H1 (cell line): Measurements from ENCODE around the gene TLX1. TPM values are rescaled to one million over a fixed set of nuclear protein-coding genes. Genes with fewer than 3 reads are reported as not detected.

Source experiments
- CTCF ChIA-PET: fragments of 300-600 bp; sonication (Branson Sonifier 250); formaldehyde crosslinking; loops from one replicate; lab custom pipeline; 2021; ENCODE audit not compliant: partially characterized antibody; lab: Charles Lee
- POLR2A ChIA-PET: fragments of 300-600 bp; sonication (Branson Sonifier 250); formaldehyde crosslinking; loops from one replicate; lab custom pipeline; 2021; ENCODE audit warnings: inconsistent platforms; ENCODE audit not compliant: partially characterized antibody; lab: Charles Lee
- DNase-seq, 2 experiments: peaks; one replicate each; pipeline versions ENCODE4 v3.0.0 to v3.0.0-alpha.2; 2010 to 2022; ENCODE audit warnings: low spot score in 2 of 2, low read depth in 1 of 2, mixed read lengths in 1 of 2
- FAIRE-seq: peaks from 2 replicates; lab custom pipeline; 2011; peaks lifted over from hg19 to GRCh38; lab: Jason Lieb, UNC
- H2AFZ ChIP-seq: 2 replicates; pipeline ENCODE4 v1.8.1; 2012; ENCODE audit warnings: low read length, inconsistent platforms
- H2AK5ac ChIP-seq: 2 replicates; pipeline ENCODE4 v1.6.1; 2013; ENCODE audit warnings: low read depth, low read length
- H2BK120ac ChIP-seq: replicated peaks from 2 replicates; pipeline ENCODE3; 2013; ENCODE audit warnings: low read depth, low read length, inconsistent platforms
- H2BK12ac ChIP-seq: 2 replicates; pipeline ENCODE4 v1.6.1; 2013; ENCODE audit warnings: low read depth, low read length
- H2BK15ac ChIP-seq: 2 replicates; pipeline ENCODE4 v1.6.1; 2013; ENCODE audit warnings: low read length
- H2BK20ac ChIP-seq: 2 replicates; pipeline ENCODE4 v1.6.1; 2013; ENCODE audit warnings: low read length
- H2BK5ac ChIP-seq: 2 replicates; pipeline ENCODE4 v1.6.1; 2013; ENCODE audit warnings: low read depth, low read length
- H3K14ac ChIP-seq: 2 replicates; pipeline ENCODE4 v1.6.1; 2013; ENCODE audit warnings: inconsistent platforms; ENCODE audit not compliant: insufficient read length
- H3K18ac ChIP-seq: 2 replicates; pipeline ENCODE4 v1.6.1; 2013; ENCODE audit warnings: low read length; ENCODE audit errors: extremely low read depth
- H3K23ac ChIP-seq: 2 replicates; pipeline ENCODE4 v1.6.1; 2013; ENCODE audit warnings: inconsistent platforms; ENCODE audit not compliant: insufficient read length
- H3K23me2 ChIP-seq: 2 replicates; pipeline ENCODE4 v1.6.1; 2013; ENCODE audit warnings: low read depth, low read length
- H3K27ac ChIP-seq: 2 replicates; pipeline ENCODE4 v1.6.1; 2011; ENCODE audit warnings: low read depth, low read length, inconsistent platforms
- H3K27me3 ChIP-seq, 4 experiments: replicated peaks in 1 of 4; 1 replicate in 1 of 4; 2 replicates in 3 of 4; pipeline versions ENCODE4 v1.6.1 to v1.8.1; 2011 to 2013; ENCODE audit warnings: low read length in 3 of 4, mild to moderate bottlenecking in 3 of 4, inconsistent platforms in 2 of 4, mixed read lengths in 2 of 4, moderate library complexity in 1 of 4; ENCODE audit not compliant: control insufficient read depth in 3 of 4, insufficient read depth in 3 of 4; ENCODE audit errors: extremely low read depth in 1 of 4
- H3K36me3 ChIP-seq, 4 experiments: 2 replicates each; pipeline versions ENCODE4 v1.6.1 to v1.8.1; 2011 to 2013; ENCODE audit warnings: mild to moderate bottlenecking in 4 of 4, low read length in 3 of 4, moderate library complexity in 2 of 4, control low read depth in 1 of 4, inconsistent platforms in 1 of 4; ENCODE audit not compliant: insufficient read depth in 4 of 4, control insufficient read depth in 2 of 4
- H3K4ac ChIP-seq: replicated peaks from 2 replicates; pipeline ENCODE3; 2013; ENCODE audit warnings: low read length, low read depth, mixed read lengths, inconsistent platforms; ENCODE audit not compliant: insufficient read length
- H3K4me1 ChIP-seq, 4 experiments: replicated peaks in 1 of 4; 1 replicate in 1 of 4; 2 replicates in 3 of 4; pipeline versions ENCODE4 v1.6.1 to v1.8.1; 2011 to 2013; ENCODE audit warnings: low read length in 3 of 4, inconsistent platforms in 2 of 4, mixed read lengths in 1 of 4; ENCODE audit not compliant: insufficient read depth in 4 of 4, control insufficient read depth in 3 of 4
- H3K4me2 ChIP-seq, 2 experiments: 2 replicates each; pipeline versions ENCODE4 v1.6.1 to v1.8.1; 2011 to 2013; ENCODE audit warnings: low read depth in 2 of 2, low read length in 2 of 2, control low read depth in 1 of 2, inconsistent platforms in 1 of 2, mild to moderate bottlenecking in 1 of 2; ENCODE audit not compliant: insufficient read depth in 1 of 2
- H3K4me3 ChIP-seq, 4 experiments: fragments of 200-600, 300-600 bp in 1 of 4; sonication (generic), shearing (Covaris generic), sonication (Bioruptor Twin) in 1 of 4; 2 replicates each; pipeline versions ENCODE4 v1.5.1 to v1.8.1; 2011 to 2016; ENCODE audit warnings: low read length in 4 of 4, low read depth in 3 of 4, control low read depth in 2 of 4, inconsistent platforms in 2 of 4, mild to moderate bottlenecking in 2 of 4, mixed read lengths in 1 of 4, moderate library complexity in 1 of 4; ENCODE audit not compliant: insufficient read depth in 2 of 4; ENCODE audit errors: extremely low read depth in 1 of 4
- H3K56ac ChIP-seq: replicated peaks from 2 replicates; pipeline ENCODE3; 2013; ENCODE audit warnings: low read depth, mild to moderate bottlenecking, mixed read lengths, low read length, inconsistent platforms; ENCODE audit not compliant: insufficient read length
- H3K79me1 ChIP-seq: 2 replicates; pipeline ENCODE4 v1.6.1; 2013; ENCODE audit warnings: low read depth, low read length, control low read depth
- H3K79me2 ChIP-seq, 2 experiments: 2 replicates each; pipeline versions ENCODE4 v1.6.1 to v1.8.1; 2012 to 2013; ENCODE audit warnings: low read length in 2 of 2, mild to moderate bottlenecking in 2 of 2, inconsistent platforms in 1 of 2; ENCODE audit not compliant: insufficient read depth in 2 of 2, control insufficient read depth in 1 of 2
- H3K9ac ChIP-seq, 4 experiments: replicated peaks in 1 of 4; 1 replicate in 1 of 4; 2 replicates in 3 of 4; pipeline versions ENCODE4 v1.6.1 to v1.8.1; 2011 to 2013; ENCODE audit warnings: low read depth in 3 of 4, low read length in 3 of 4, control low read depth in 2 of 4, mild to moderate bottlenecking in 2 of 4, moderate library complexity in 2 of 4, inconsistent platforms in 1 of 4; ENCODE audit errors: extremely low read depth in 1 of 4
- H3K9me3 ChIP-seq, 2 experiments: 2 replicates each; pipeline versions ENCODE4 v1.6.1 to v1.8.1; 2012 to 2013; ENCODE audit warnings: mild to moderate bottlenecking in 2 of 2, moderate library complexity in 2 of 2, control low read depth in 1 of 2, inconsistent platforms in 1 of 2, low read depth in 1 of 2, low read length in 1 of 2, mixed read lengths in 1 of 2; ENCODE audit not compliant: insufficient read depth in 2 of 2
- H4K20me1 ChIP-seq, 2 experiments: replicated peaks in 1 of 2; 2 replicates each; pipeline versions ENCODE3 to v1.8.1; 2011 to 2013; ENCODE audit warnings: inconsistent platforms in 2 of 2, low read length in 2 of 2, mild to moderate bottlenecking in 1 of 2; ENCODE audit not compliant: insufficient read depth in 2 of 2, control insufficient read depth in 1 of 2
- H4K5ac ChIP-seq: 2 replicates; pipeline ENCODE4 v1.6.1; 2013; ENCODE audit warnings: low read length, low read depth, mixed read lengths, inconsistent platforms; ENCODE audit not compliant: insufficient read length
- H4K8ac ChIP-seq: 2 replicates; pipeline ENCODE4 v1.8.0; 2013; ENCODE audit warnings: mild to moderate bottlenecking, moderate library complexity, low read length, inconsistent platforms; ENCODE audit not compliant: insufficient read depth; ENCODE audit errors: extremely low read depth
- H4K91ac ChIP-seq: replicated peaks from 2 replicates; pipeline ENCODE3; 2013; ENCODE audit warnings: low read length, mixed read lengths, inconsistent platforms; ENCODE audit not compliant: insufficient read length
- KDM5A ChIP-seq: fragments of 200-600 bp; IDR thresholded peaks from 2 replicates; pipeline ENCODE4 v1.7.1; 2012; ENCODE audit warnings: mild to moderate bottlenecking, low read length, inconsistent platforms, mixed read lengths
- SUZ12 ChIP-seq: fragments of 200-600 bp; sonication (generic); IDR thresholded peaks from 2 replicates; pipeline ENCODE4 v1.6.1; 2012; ENCODE audit warnings: mild to moderate bottlenecking, inconsistent platforms, low read length, moderate library complexity, mixed read lengths
- WGBS, 2 experiments: shearing (Covaris generic) in 1 of 2; methylation state at CpG; one replicate each; pipeline versions ENCODE4 v1.1.6 to v1.1.7; 2013 to 2015; ENCODE audit warnings: low lambda C conversion rate in 2 of 2, mixed read lengths in 2 of 2, inconsistent platforms in 1 of 2, low coverage in 1 of 2, missing lambda C conversion rate in 1 of 2; ENCODE audit not compliant: insufficient replicate concordance in 2 of 2, insufficient coverage in 1 of 2, insufficient read length in 1 of 2; ENCODE audit errors: extremely low coverage in 1 of 2, missing lambda C conversion rate in 1 of 2; 5-methylcytosine and 5-hydroxymethylcytosine counted together
- polyA plus RNA-seq, 7 experiments: library from polyadenylated mRNA; depleted of rRNA in 3 of 7; stranded (reverse) in 5 of 7; unstranded in 2 of 7; fragments of >200 nt in 5 of 7; fragments of 200-250 nt in 2 of 7; gene quantifications; 1 replicate in 5 of 7; 2 replicates in 1 of 7; 4 replicates in 1 of 7; pipeline versions ENCODE4 v1.2.1 to v1.2.3, GENCODE V29; 2011 to 2013; ENCODE audit warnings: missing spikeins in 2 of 7, mixed read lengths in 2 of 7
- total RNA-seq: library from RNA; stranded (reverse); fragmentation: NEBNext Ultra II Directional; extraction: Animal tissue kit (Norgen Biotek cat#: 25700); gene quantifications from 2 replicates; pipeline ENCODE4 v1.2.1, GENCODE V29; 2021

TLX1 gene
- total and polyA plus RNA-seq, 2 of the 8 experiments (the other 6 are each of a cell fraction or from before 2014, with no cell fraction given) = not detected

GRCh38 chr10:101140950-101141615 is 10.0 kb downstream of the TLX1 start:
- Histone ChIP-seq H2BK15ac (no peak overlapping the region), H3K36me3 (no peaks in the 10 kb centered on the region; a peak in 1 of 8 replicates), H2AK5ac (peak overlapping the region; percentile 2; the same call in 1 of the 2 replicates), H3K27ac (no peak overlapping the region), H2BK20ac (no peak overlapping the region), H3K14ac (no peak overlapping the region), H3K27me3 (peaks cover 97 to 100% (median 99%) of the 10 kb centered on the region in 4 experiments), H2AFZ (no peak overlapping the region), H2BK12ac (0 out of 2 replicates have a peak overlapping the region, but pooled peaks have one; percentile 7), H3K4me3 (no peak overlapping the region), H3K23ac (no peak overlapping the region), H4K91ac (no peak overlapping the region), H3K56ac (no peak overlapping the region), H4K8ac (no peak overlapping the region), H3K4me1 (peaks cover 0 to 11% (median 6%) of the 10 kb centered on the region in 4 experiments; a peak in 5 of 7 replicates), H3K79me2 (no peaks in the 10 kb centered on the region), H3K4ac (no peak overlapping the region), H2BK5ac (no peak overlapping the region), H4K5ac (no peak overlapping the region), H3K18ac (no peak overlapping the region), H4K20me1 (peaks cover 22 to 34% of the 10 kb centered on the region in 2 experiments), H3K4me2 (peak overlapping the region in 1 of 2 experiments; percentile 31; a peak in 1 of 4 replicates), H2BK120ac (no peak overlapping the region), H3K9me3 (no peaks in the 10 kb centered on the region), H3K79me1 (no peaks in the 10 kb centered on the region), H3K9ac (no peak overlapping the region), H3K23me2 (peaks cover 3% of the 10 kb centered on the region; the same call in 1 of the 2 replicates)
- 44% methylated on average over 7 of the region's 8 CpGs; no CpG with 5 or more reads in 1 of the 2 experiments for WGBS, 2 experiments
- TF ChIP-seq SUZ12 (peak; percentile 15; the same call in 1 of the 2 replicates), KDM5A (no peak)
- no peak for DNase-seq
- FAIRE-seq = no peak
- ChIA-PET CTCF (interaction anchor here (0.6 to 8.4 kb wide), 37 partner anchors 9 to 1414 kb away, joined by 3 to 268 read pairs (median 10); partner anchors contain the start of genes KAZALD1, PDZD7, SFXN3 and TLX1), POLR2A (interaction anchor here (1.0 to 1.9 kb wide), 6 partner anchors 9 to 95 kb away, joined by 3 to 6 read pairs (median 4); partner anchors contain the start of gene KAZALD1)
